HG03097 (cell line): ENCODE results near the gene LCE1F.

Experiments used
- ATAC-seq: cut with Tn5 transposase; IDR thresholded peaks from one replicate; pipeline ENCODE4 v1.9.1; 2021; ENCODE audit not compliant: unreplicated experiment, low FRiP score

Gene LCE1F

GRCh38 chr1:152770411-152770810, 4.5 kb upstream of the LCE1F start:
- no peak for ATAC-seq

- no peak for ATAC-seq
Measured at GRCh38 chr1:152776361-152776760, 1.4 kb downstream of the LCE1F start.

GRCh38 chr1:152777510-152778137, 2.7 kb downstream of the LCE1F start:
- no peak for ATAC-seq

DNA sequence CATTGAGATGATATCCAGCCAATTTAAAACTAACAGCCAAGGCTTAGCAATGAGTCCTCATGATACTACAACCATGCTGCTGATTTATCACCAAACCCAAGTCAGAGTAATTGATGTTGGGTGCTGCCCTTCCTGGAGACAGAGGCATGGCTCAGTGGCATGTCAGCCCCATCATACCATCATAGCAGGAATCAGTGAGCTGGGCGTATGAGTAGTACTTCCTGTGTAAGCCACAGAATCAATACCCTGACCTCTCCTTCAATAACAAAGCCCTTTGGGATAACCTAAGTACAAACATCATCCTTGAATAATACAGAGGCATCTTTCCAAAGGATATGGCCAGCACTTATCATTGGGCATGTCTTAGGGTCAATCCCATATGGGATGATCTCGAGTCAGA, 8.2 kb downstream of the LCE1F start:
- no peak for ATAC-seq

- ATAC-seq, result no peak
Measured at GRCh38 chr1:152786077-152786476, 11.1 kb downstream of the LCE1F start, which contains the start of gene LCE1E. Gene LCE1E, plus strand, starts transcription at chr1:152786257. Its CDS starts 1,043 bp downstream, at chr1:152787300.

- no peak for ATAC-seq
Measured at GRCh38 chr1:152795686-152796085, 20.7 kb downstream of the LCE1F start.

GRCh38 chr1:152796421-152796820, 21.5 kb downstream of the LCE1F start, which contains the start of gene LCE1D:
Gene LCE1D, plus strand, starts transcription at chr1:152796721. Its CDS starts 1,074 bp downstream, at chr1:152797795.
- ATAC-seq, result no peak

- ATAC-seq, result no peak
Measured at GRCh38 chr1:152801333-152801732, 26.4 kb downstream of the LCE1F start.

DNA sequence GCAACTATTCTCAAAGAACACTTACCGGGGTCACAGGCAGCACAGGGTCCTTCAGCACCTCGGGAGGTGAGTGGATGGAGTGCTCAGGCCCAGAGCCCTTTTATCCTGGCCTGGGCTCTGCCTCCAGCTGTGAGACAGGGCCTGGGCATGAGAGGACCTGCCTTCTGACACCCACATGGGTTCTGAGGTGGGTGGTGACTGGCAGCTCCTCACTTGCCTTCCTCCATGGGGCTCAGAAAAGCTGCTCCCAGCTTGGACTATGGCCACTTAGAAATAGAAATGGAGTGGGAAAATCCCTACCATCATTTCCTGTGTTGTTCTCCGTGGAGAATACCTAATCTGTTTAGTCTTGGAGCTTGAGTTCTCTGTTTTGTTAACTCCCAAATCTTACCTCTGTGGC, 31.6 kb downstream of the LCE1F start, which contains the start of gene LCE1C:
Gene LCE1C, minus strand, starts transcription at position 76 of the 400 bp plus-strand sequence. CDS start 1,173 bp downstream, outside the sequence.
- no peak for ATAC-seq

GRCh38 chr1:152811050-152811449, 36.1 kb downstream of the LCE1F start:
- ATAC-seq, result no peak

DNA sequence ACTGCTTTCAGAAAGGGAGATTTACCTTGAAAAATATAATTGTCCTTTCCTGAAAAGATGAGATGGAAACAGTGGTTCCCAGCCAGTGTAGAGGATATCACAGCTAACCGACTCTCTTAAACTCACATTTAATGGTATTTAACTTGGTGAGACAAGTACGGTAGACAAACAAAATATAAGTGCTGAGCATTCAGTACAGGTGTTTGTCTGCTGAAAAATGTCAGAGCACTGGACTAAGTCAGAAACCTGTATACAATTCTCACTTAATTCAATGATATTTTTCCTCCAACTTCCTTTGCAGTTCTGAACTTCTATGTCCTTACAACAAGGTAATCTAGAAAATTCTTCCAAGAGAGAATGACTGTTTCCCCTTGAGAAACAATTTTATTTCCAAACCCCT, 36.7 kb downstream of the LCE1F start, which contains the start of gene LCE1B:
Gene LCE1B, plus strand, starts transcription at position 301 of the 400 bp plus-strand sequence. CDS start 476 bp downstream, outside the sequence.
- ATAC-seq, result no peak

- no peak for ATAC-seq
Measured at GRCh38 chr1:152817309-152817708, 42.4 kb downstream of the LCE1F start.

DNA sequence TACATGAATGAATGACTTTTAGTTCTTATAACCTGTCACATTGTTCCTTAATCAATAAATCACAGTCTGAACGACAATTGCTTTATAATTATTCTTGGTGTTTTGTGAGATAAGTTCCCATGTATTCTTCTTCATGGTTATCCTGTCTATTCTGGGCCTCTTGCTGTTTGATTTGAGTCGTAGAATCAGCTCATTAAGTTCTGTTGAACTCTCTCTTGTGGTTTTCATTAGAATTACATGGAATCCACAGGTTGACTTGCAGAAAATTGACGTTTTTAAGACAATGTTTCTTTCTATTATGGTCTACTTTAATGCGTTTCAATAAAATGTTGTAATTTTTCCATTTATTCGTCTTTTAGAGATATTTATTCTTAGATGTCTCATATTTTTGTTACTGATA, 48.4 kb downstream of the LCE1F start:
- no peak for ATAC-seq

GRCh38 chr1:152824964-152825363, 50.0 kb downstream of the LCE1F start:
- no peak for ATAC-seq
